H1 (cell line): ENCODE data around the gene SKP1. TPM values are rescaled to one million over a fixed set of nuclear protein-coding genes. Genes with fewer than 3 reads are reported as not detected.

Experiments used
- ATF2 ChIP-seq: IDR thresholded peaks from 2 replicates; pipeline ENCODE4 v1.6.1; 2012; ENCODE audit warnings: low read length, inconsistent platforms
- ATF3 ChIP-seq: IDR thresholded peaks from 2 replicates; pipeline ENCODE4 v1.6.1; 2011; ENCODE audit warnings: low read depth, mild to moderate bottlenecking, low read length; ENCODE audit not compliant: insufficient read depth
- BRCA1 ChIP-seq: IDR thresholded peaks from 2 replicates; pipeline ENCODE4 v1.6.1; 2012; ENCODE audit warnings: low read depth, low read length, improper control_type of control experiment
- CBX5 ChIP-seq: fragments of 300-800, 300-1000 bp; sonication (generic); IDR thresholded peaks from 2 replicates; pipeline ENCODE4 v1.7.1; 2016; ENCODE audit warnings: antibody characterized with exemption, low read length, low read depth
- CBX8 ChIP-seq: fragments of 300-800, 300-1000 bp; sonication (generic); IDR thresholded peaks from 2 replicates; pipeline ENCODE4 v1.7.1; 2016; ENCODE audit warnings: low read depth, low read length, borderline replicate concordance
- EZH2 ChIP-seq: fragments of 200-600 bp; sonication (generic); IDR thresholded peaks from 2 replicates; pipeline ENCODE4 v1.7.1; 2012; ENCODE audit warnings: low read depth, mild to moderate bottlenecking, moderate library complexity, low read length, inconsistent platforms; ENCODE audit not compliant: severe bottlenecking
- HDAC2 ChIP-seq, 2 experiments: fragments of 300-600 bp in 1 of 2; sonication (generic) in 1 of 2; IDR thresholded peaks; 2 replicates each; pipeline ENCODE4 v1.6.1; 2011 to 2012; ENCODE audit warnings: low read depth in 2 of 2, low read length in 2 of 2, mild to moderate bottlenecking in 2 of 2, moderate library complexity in 2 of 2, borderline replicate concordance in 1 of 2, inconsistent platforms in 1 of 2
- JUND ChIP-seq: IDR thresholded peaks from 2 replicates; pipeline ENCODE4 v1.6.1; 2011; ENCODE audit warnings: mild to moderate bottlenecking, improper control_type of control experiment, low read length
- RXRA ChIP-seq: IDR thresholded peaks from 2 replicates; pipeline ENCODE4 v1.6.1; 2011; ENCODE audit warnings: low read depth, mild to moderate bottlenecking, low read length, moderate library complexity; ENCODE audit not compliant: insufficient read depth
- SIN3A ChIP-seq, 2 experiments: IDR thresholded peaks in 1 of 2; conservative IDR thresholded peaks in 1 of 2; 2 replicates each; pipeline ENCODE4 v1.6.1; 2011 to 2012; ENCODE audit warnings: low read length in 2 of 2, improper control_type of control experiment in 1 of 2, low read depth in 1 of 2, mild to moderate bottlenecking in 1 of 2
- SIRT6 ChIP-seq: IDR thresholded peaks from one replicate; pipeline ENCODE4 v1.7.1; 2012; ENCODE audit warnings: low read length, inconsistent platforms
- SP4 ChIP-seq: IDR thresholded peaks from 2 replicates; pipeline ENCODE4 v1.6.1; 2012; ENCODE audit warnings: low read length, inconsistent platforms
- TAF1 ChIP-seq: IDR thresholded peaks from 2 replicates; pipeline ENCODE4 v1.6.1; 2011; ENCODE audit warnings: mild to moderate bottlenecking, low read depth, low read length
- TAF7 ChIP-seq: optimal IDR thresholded peaks from 2 replicates; pipeline ENCODE3; 2011; ENCODE audit warnings: low read depth, mild to moderate bottlenecking, inconsistent platforms, low read length, moderate library complexity, borderline replicate concordance
- ZNF274 ChIP-seq: IDR thresholded peaks from 2 replicates; pipeline ENCODE4 v1.7.0; 2012; ENCODE audit warnings: low read length, borderline replicate concordance; ENCODE audit errors: extremely low read depth
- polyA plus RNA-seq, 7 experiments: library from polyadenylated mRNA; depleted of rRNA in 3 of 7; stranded (reverse) in 5 of 7; unstranded in 2 of 7; fragments of >200 nt in 5 of 7; fragments of 200-250 nt in 2 of 7; gene quantifications; 1 replicate in 5 of 7; 2 replicates in 1 of 7; 4 replicates in 1 of 7; pipeline versions ENCODE4 v1.2.1 to v1.2.3, GENCODE V29; 2011 to 2013; ENCODE audit warnings: missing spikeins in 2 of 7, mixed read lengths in 2 of 7
- total RNA-seq: library from RNA; stranded (reverse); fragmentation: NEBNext Ultra II Directional; extraction: Animal tissue kit (Norgen Biotek cat#: 25700); gene quantifications from 2 replicates; pipeline ENCODE4 v1.2.1, GENCODE V29; 2021
- TF ChIP-seq, protein P1 (sequence below): IDR thresholded peaks from 2 replicates; pipeline ENCODE4 v1.6.1; 2012; ENCODE audit warnings: inconsistent platforms

The SKP1 gene
- total and polyA plus RNA-seq, 2 of the 8 experiments (the other 6 are each of a cell fraction or from before 2014, with no cell fraction given), result 163 to 332 TPM

DNA sequence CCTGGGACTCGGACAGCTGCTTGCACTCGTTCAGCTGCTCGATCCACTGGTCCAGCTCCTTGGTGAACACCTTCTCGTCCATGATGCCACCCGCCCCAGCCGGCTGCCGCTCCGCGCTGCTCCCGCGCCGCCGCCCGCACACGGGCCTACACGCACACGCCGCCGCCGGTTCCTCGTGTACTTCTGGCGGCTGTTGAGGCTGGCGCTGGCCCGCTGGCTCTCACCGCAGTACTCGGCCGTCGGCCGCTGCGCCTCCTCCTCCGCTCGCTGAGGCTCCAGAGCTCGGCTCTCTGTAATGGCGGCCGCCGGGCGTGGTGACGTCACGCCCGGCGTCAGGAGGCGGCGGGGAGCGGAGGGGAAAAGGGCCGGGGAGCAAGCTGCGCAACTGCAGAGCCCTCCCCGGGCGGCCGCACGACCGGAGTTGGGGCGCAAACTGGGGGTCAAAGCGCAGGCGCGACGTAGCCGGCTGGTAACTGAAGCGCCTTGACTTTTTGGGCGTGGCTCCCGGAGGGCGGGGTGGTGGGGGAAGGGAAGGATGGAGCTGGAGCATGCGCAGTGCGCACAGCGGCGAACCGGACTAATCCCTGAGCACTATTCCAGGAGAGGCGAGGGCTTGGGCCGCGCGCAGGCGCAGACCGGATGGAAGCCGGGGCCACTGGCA, 49.2 kb upstream of the SKP1 start, which contains the start of gene PPP2CA (continued):
- TF ChIP-seq HDAC2 (IDR thresholded peaks at IDR 0.05; ENCODE audit: borderline replicate concordance in 1 of 2, low read depth in 2 of 2, low read length in 2 of 2) (no peak), TAF1 (peak; percentile 68), CBX8 (no peak), BRCA1 (no peak), SP4 (peak; percentile 82; the same call in 1 of the 2 replicates), ATF2 (peak; percentile 88), SIRT6 (no peak), EZH2 (no peak), SIN3A (conservative IDR thresholded peaks at IDR 0.05 in 1 of 2, IDR thresholded peaks at IDR 0.05 in 1 of 2; ENCODE audit: low read depth in 1 of 2, low read length in 2 of 2) (0 out of 4 replicates have a peak, but pooled peaks of 1 of the 2 experiments have one; percentile 19), ZNF274 (no peak), ATF3 (no peak), CBX5 (no peak), RXRA (no peak), JUND (peak; percentile 83), TAF7 (peak; percentile 93)
- TF ChIP-seq, protein P1, sequence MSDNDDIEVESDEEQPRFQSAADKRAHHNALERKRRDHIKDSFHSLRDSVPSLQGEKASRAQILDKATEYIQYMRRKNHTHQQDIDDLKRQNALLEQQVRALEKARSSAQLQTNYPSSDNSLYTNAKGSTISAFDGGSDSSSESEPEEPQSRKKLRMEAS, result no peak; the same call in none of the 2 replicates
